ENCODE data around the gene APC.

DNA sequence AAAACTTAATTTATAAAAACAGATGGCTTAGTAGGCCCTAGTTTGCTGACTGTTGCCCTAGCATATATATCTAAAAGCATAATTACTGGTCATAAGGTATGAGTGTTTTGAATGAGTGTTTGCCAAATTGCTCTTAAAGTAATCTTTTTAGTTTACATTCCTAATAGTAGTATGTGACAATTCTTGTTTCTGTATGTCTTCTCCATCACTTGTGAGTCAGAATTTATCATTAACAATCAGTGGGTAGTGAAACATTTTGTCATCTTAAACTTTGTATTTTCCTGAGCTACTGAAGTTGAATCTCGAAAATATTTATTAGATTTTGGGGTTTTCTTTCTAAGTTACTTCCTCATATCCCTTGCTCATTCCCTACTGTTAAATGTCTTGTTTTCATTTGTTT is 49.6 kb downstream of the APC start:
- TF ChIP-seq, protein P1, sequence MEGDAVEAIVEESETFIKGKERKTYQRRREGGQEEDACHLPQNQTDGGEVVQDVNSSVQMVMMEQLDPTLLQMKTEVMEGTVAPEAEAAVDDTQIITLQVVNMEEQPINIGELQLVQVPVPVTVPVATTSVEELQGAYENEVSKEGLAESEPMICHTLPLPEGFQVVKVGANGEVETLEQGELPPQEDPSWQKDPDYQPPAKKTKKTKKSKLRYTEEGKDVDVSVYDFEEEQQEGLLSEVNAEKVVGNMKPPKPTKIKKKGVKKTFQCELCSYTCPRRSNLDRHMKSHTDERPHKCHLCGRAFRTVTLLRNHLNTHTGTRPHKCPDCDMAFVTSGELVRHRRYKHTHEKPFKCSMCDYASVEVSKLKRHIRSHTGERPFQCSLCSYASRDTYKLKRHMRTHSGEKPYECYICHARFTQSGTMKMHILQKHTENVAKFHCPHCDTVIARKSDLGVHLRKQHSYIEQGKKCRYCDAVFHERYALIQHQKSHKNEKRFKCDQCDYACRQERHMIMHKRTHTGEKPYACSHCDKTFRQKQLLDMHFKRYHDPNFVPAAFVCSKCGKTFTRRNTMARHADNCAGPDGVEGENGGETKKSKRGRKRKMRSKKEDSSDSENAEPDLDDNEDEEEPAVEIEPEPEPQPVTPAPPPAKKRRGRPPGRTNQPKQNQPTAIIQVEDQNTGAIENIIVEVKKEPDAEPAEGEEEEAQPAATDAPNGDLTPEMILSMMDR (IDR thresholded peaks at IDR 0.05) = no peak
- no peak for TF ChIP-seq EZH2 (IDR thresholded peaks at IDR 0.05; ENCODE audit: borderline replicate concordance, insufficient read depth, low read depth, low read length, poor library complexity, severe bottlenecking)

All from B cell (primary cell).